ENCODE measurements around the gene KIAA1755.

KIAA1755 gene

GRCh38 chr20:38216746-38217595 lies 43.6 kb downstream of the KIAA1755 start:
- Histone ChIP-seq H3K9me3 (no peaks in the 10 kb centered on the region), H3K27me3 (no peaks in the 10 kb centered on the region), H3K36me3 (no peaks in the 10 kb centered on the region), H3K4me3 (ENCODE audit: low read depth, low read length) (no peak overlapping the region), H3K4me1 (peaks cover 4% of the 10 kb centered on the region; the same call in 1 of the 2 replicates)
- no peak for TF ChIP-seq CTCF (IDR thresholded peaks at IDR 0.05; ENCODE audit: low read depth, low read length)
- DNase-seq: no peak

- Histone ChIP-seq H3K4me3 (ENCODE audit: low read depth, low read length) (no peak overlapping the region), H3K4me1 (peaks cover 4% of the 10 kb centered on the region; the same call in 1 of the 2 replicates), H3K9me3 (no peaks in the 10 kb centered on the region), H3K36me3 (no peaks in the 10 kb centered on the region), H3K27me3 (no peaks in the 10 kb centered on the region)
- no peak for DNase-seq
- no peak for TF ChIP-seq CTCF (IDR thresholded peaks at IDR 0.05; ENCODE audit: low read depth, low read length)
These were observed 44.3 kb downstream of the KIAA1755 start for GRCh38 chr20:38216201-38216600.

GRCh38 chr20:38215194-38216182 lies 45.0 kb downstream of the KIAA1755 start:
- no peaks in the 10 kb centered on the region for H3K36me3 ChIP-seq
- no peak overlapping the region for H3K4me3 ChIP-seq (ENCODE audit: low read depth, low read length)
- peaks cover 4% of the 10 kb centered on the region; the same call in 1 of the 2 replicates for H3K4me1 ChIP-seq
- no peaks in the 10 kb centered on the region for H3K27me3 ChIP-seq
- no peak for DNase-seq
- TF ChIP-seq CTCF (IDR thresholded peaks at IDR 0.05; ENCODE audit: low read depth, low read length): no peak
- no peaks in the 10 kb centered on the region for H3K9me3 ChIP-seq

GRCh38 chr20:38214256-38215193 lies 46.0 kb downstream of the KIAA1755 start:
- H3K4me3 ChIP-seq (ENCODE audit: low read depth, low read length): no peak overlapping the region
- H3K27me3 ChIP-seq: no peaks in the 10 kb centered on the region
- H3K9me3 ChIP-seq: no peaks in the 10 kb centered on the region
- H3K36me3 ChIP-seq: no peaks in the 10 kb centered on the region
- H3K4me1 ChIP-seq: peaks cover 4% of the 10 kb centered on the region; the same call in 1 of the 2 replicates
- peak; percentile 36 for TF ChIP-seq CTCF (IDR thresholded peaks at IDR 0.05; ENCODE audit: low read depth, low read length)
- no peak for DNase-seq

GRCh38 chr20:38213607-38213940 lies 47.0 kb downstream of the KIAA1755 start:
- Histone ChIP-seq H3K9me3 (no peaks in the 10 kb centered on the region), H3K4me3 (ENCODE audit: low read depth, low read length) (no peak overlapping the region), H3K4me1 (peaks cover 4% of the 10 kb centered on the region; the same call in 1 of the 2 replicates), H3K36me3 (no peaks in the 10 kb centered on the region), H3K27me3 (no peaks in the 10 kb centered on the region)
- TF ChIP-seq CTCF (IDR thresholded peaks at IDR 0.05; ENCODE audit: low read depth, low read length): no peak
- DNase-seq: no peak

Data from BE2C (cell line).